CD4-positive, alpha-beta memory T cell (primary cell): ENCODE data around the gene FBXL15. TPM values are rescaled to one million over a fixed set of nuclear protein-coding genes. Genes with fewer than 3 reads are reported as not detected.

ENCODE experiments used
- CTCF ChIA-PET: fragments of 350-600 bp; sonication (Branson Sonifier 250); formaldehyde crosslinking; loops from one replicate; lab custom pipeline; 2021; ENCODE audit warnings: inconsistent platforms; ENCODE audit not compliant: partially characterized antibody; lab: Charles Lee
- POLR2A ChIA-PET: fragments of 350-600 bp; sonication (Branson Sonifier 250); formaldehyde crosslinking; loops from one replicate; lab custom pipeline; 2021; ENCODE audit not compliant: partially characterized antibody; lab: Charles Lee
- DNase-seq, 5 donors: peaks; one replicate each; pipeline versions ENCODE4 v3.0.0 to v3.0.0-alpha.2; 2020 to 2022; ENCODE audit warnings: mixed read lengths in 1 of 5
- H3K27ac ChIP-seq: one replicate; pipeline ENCODE4 v1.7.0; 2013; ENCODE audit warnings: low read depth, low read length
- H3K27me3 ChIP-seq: 2 replicates; pipeline ENCODE4 v1.7.0; 2013; ENCODE audit warnings: mild to moderate bottlenecking, low read length, moderate library complexity; ENCODE audit not compliant: insufficient read depth
- H3K36me3 ChIP-seq: 2 replicates; pipeline ENCODE4 v1.7.0; 2013; ENCODE audit warnings: mild to moderate bottlenecking, low read length, moderate library complexity; ENCODE audit not compliant: insufficient read depth
- H3K4me1 ChIP-seq: 2 replicates; pipeline ENCODE4 v1.7.0; 2013; ENCODE audit warnings: mild to moderate bottlenecking, low read length, moderate library complexity; ENCODE audit not compliant: insufficient read depth
- H3K4me3 ChIP-seq, 2 donors: one replicate each; pipeline ENCODE4 v1.7.0; 2013; ENCODE audit warnings: low read length in 2 of 2, mild to moderate bottlenecking in 1 of 2
- H3K9me3 ChIP-seq, 2 donors: one replicate each; pipeline ENCODE4 v1.7.0; 2013; ENCODE audit warnings: low read length in 2 of 2, control low read depth in 1 of 2; ENCODE audit not compliant: control insufficient read depth in 1 of 2
- H3K27ac Mint-ChIP-seq, 7 donors: one replicate each; pipeline ENCODE4 v1.8.0; 2020 to 2021; ENCODE audit warnings: mixed read lengths in 7 of 7, mild to moderate bottlenecking in 6 of 7, inconsistent platforms in 3 of 7, moderate library complexity in 3 of 7
- H3K27me3 Mint-ChIP-seq, 2 donors: one replicate each; pipeline ENCODE4 v1.8.0; 2020 to 2021; ENCODE audit warnings: mixed read lengths in 2 of 2
- H3K36me3 Mint-ChIP-seq, 2 donors: one replicate each; pipeline ENCODE4 v1.8.0; 2020 to 2021; ENCODE audit warnings: mixed read lengths in 2 of 2, inconsistent platforms in 1 of 2, mild to moderate bottlenecking in 1 of 2
- H3K4me1 Mint-ChIP-seq, 4 donors: one replicate each; pipeline ENCODE4 v1.8.0; 2020 to 2021; ENCODE audit warnings: mixed read lengths in 4 of 4, mild to moderate bottlenecking in 1 of 4
- H3K4me3 Mint-ChIP-seq, 8 donors: one replicate each; pipeline ENCODE4 v1.8.0; 2020 to 2021; ENCODE audit warnings: mixed read lengths in 8 of 8, mild to moderate bottlenecking in 7 of 8, moderate library complexity in 6 of 8, inconsistent platforms in 3 of 8
- H3K9me3 Mint-ChIP-seq, 8 donors: one replicate each; pipeline ENCODE4 v1.8.0; 2020 to 2021; ENCODE audit warnings: mixed read lengths in 8 of 8, mild to moderate bottlenecking in 5 of 8, inconsistent platforms in 3 of 8, moderate library complexity in 1 of 8
- intact Hi-C: fragments of 100-400 bp; cut with micrococcal nuclease; formaldehyde crosslinking; loops from one replicate; pipeline ENCODE4 v1.15.1; 2023
- polyA plus RNA-seq, 2 donors: library from polyadenylated mRNA; unstranded; fragments of 300-500 nt; fragmentation: Illumina TruSeq; gene quantifications; one replicate each; pipeline ENCODE4 v1.2.3, GENCODE V29; 2021
- total RNA-seq, 2 experiments: library from RNA; stranded (reverse); gene quantifications; one replicate each; pipeline ENCODE4 v1.2.3, GENCODE V29; 2021

The FBXL15 gene
- total and polyA plus RNA-seq, 4 experiments from 2014 or later: 21.1 to 44.5 (median 25.8) TPM

- Mint-ChIP-seq H3K27ac (no peak overlapping the region), H3K4me3 (no peak overlapping the region), H3K9me3 (peaks cover 0 to 4% (median 0%) of the 10 kb centered on the region in 8 donors), H3K4me1 (peaks cover 13 to 40% (median 23%) of the 10 kb centered on the region in 4 donors), H3K36me3 (peaks cover 0 to 14% of the 10 kb centered on the region in 2 donors), H3K27me3 (no peaks in the 10 kb centered on the region)
- intact Hi-C loops: no loop called here
- Histone ChIP-seq H3K27ac (no peak overlapping the region), H3K27me3 (no peaks in the 10 kb centered on the region), H3K4me3 (no peak overlapping the region), H3K4me1 (peaks cover 26% of the 10 kb centered on the region), H3K9me3 (no peaks in the 10 kb centered on the region), H3K36me3 (peaks cover 10% of the 10 kb centered on the region)
- POLR2A ChIA-PET: interaction anchor here (1.1 to 8.2 kb wide), 5 partner anchors 8 to 28 kb away, joined by 3 to 198 read pairs (median 122); partner anchors contain the start of genes C10orf95, CUEDC2 and NFKB2
- DNase-seq: no peak
- CTCF ChIA-PET: interaction anchor here (3.7 to 5.6 kb wide), 2 partner anchors 9 to 25 kb away, joined by 23 to 42 read pairs; partner anchors contain the start of genes C10orf95 and CUEDC2
Measured at GRCh38 chr10:102424916-102425315, 4.3 kb downstream of the FBXL15 start.

DNA sequence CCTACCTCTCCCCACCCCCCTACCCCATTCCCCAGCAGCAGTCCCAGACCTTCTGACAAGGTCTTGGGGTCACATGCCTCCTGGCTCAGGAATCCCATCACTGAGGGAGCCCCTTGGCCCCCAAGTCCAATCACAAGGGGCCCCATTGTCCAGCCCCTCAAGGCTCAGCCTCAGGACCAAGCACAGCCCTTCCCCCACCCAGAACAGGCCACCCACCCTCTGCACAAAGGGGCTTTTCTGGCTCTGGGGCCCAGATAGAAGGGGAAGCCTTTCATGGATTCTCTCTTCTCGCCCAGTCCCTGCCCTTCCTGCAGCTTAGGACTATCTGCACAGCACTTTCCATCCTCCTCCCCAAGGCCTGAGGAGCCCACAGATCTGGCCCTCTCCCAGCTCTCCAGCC is 4.8 kb downstream of the FBXL15 start:
- Mint-ChIP-seq H3K27me3 (no peaks in the 10 kb centered on the region), H3K4me1 (peaks cover 11 to 35% (median 18%) of the 10 kb centered on the region in 4 donors), H3K27ac (peak overlapping the region in 1 of 7 donors; percentile 52), H3K4me3 (peak overlapping the region in 1 of 8 donors; percentile 13), H3K36me3 (peaks cover 0 to 13% of the 10 kb centered on the region in 2 donors), H3K9me3 (peaks cover 0 to 4% (median 0%) of the 10 kb centered on the region in 8 donors)
- H3K9me3 ChIP-seq: no peaks in the 10 kb centered on the region
- H3K36me3 ChIP-seq: peaks cover 10% of the 10 kb centered on the region
- CTCF ChIA-PET: interaction anchor here (0.6 to 1.3 kb wide), 2 partner anchors 23 to 27 kb away, joined by 3 to 7 read pairs; no protein-coding TSS in a partner anchor
- POLR2A ChIA-PET: interaction anchor here (3.3 to 8.2 kb wide), 2 partner anchors 8 to 25 kb away, joined by 12 to 198 read pairs; partner anchors contain the start of genes C10orf95 and CUEDC2
- no peak overlapping the region for H3K27ac ChIP-seq
- H3K4me3 ChIP-seq: no peak overlapping the region
- DNase-seq: no peak
- peaks cover 20% of the 10 kb centered on the region for H3K4me1 ChIP-seq
- intact Hi-C loops: no loop called here
- no peaks in the 10 kb centered on the region for H3K27me3 ChIP-seq

DNA sequence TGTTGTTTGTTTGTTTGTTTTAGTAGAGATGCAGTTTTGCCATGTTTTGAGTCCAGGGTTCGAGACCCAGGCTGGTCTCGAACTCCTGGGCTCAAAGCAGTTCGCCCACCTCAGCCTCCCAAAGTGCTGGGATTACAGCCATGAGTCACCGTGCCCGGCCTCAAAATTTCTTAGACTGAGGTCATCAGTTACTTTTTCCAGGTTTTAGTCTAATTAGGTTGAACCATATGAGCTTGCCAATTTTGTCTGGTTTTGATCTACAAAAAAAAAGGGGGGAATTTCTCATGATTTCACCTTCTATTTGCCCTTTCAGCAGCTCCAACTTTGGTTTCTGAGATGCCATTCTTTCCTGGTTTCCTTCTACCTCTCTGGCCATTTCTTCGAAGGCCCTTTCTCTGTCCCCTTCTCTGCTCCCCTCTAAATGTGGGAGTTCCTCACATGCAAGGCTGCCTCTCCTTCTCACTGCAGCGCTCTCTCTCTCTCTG is 6.2 kb downstream of the FBXL15 start:
- peaks cover 10% of the 10 kb centered on the region for H3K36me3 ChIP-seq
- POLR2A ChIA-PET: interaction anchor here (1.4 to 8.2 kb wide), 3 partner anchors 7 to 32 kb away, joined by 3 to 198 read pairs (median 12); partner anchors contain the start of genes C10orf95 and CUEDC2
- no peak overlapping the region for H3K4me3 ChIP-seq
- H3K4me1 Mint-ChIP-seq: peaks cover 11 to 32% (median 18%) of the 10 kb centered on the region in 4 donors
- no peaks in the 10 kb centered on the region for H3K27me3 ChIP-seq
- intact Hi-C loops: no loop called here
- no peak for DNase-seq
- peak overlapping the region in 1 of 8 donors; percentile 20 for H3K4me3 Mint-ChIP-seq
- no peaks in the 10 kb centered on the region for H3K27me3 Mint-ChIP-seq
- no peaks in the 10 kb centered on the region for H3K9me3 ChIP-seq
- peaks cover 0 to 8% of the 10 kb centered on the region in 2 donors for H3K36me3 Mint-ChIP-seq
- CTCF ChIA-PET: interaction anchor here (1.1 to 1.3 kb wide), 3 partner anchors 11 to 52 kb away, joined by 3 to 7 read pairs (median 3); no protein-coding TSS in a partner anchor
- H3K4me1 ChIP-seq: peaks cover 24% of the 10 kb centered on the region
- no peak overlapping the region for H3K27ac Mint-ChIP-seq
- H3K9me3 Mint-ChIP-seq: no peaks in the 10 kb centered on the region
- no peak overlapping the region for H3K27ac ChIP-seq

- Histone ChIP-seq H3K27me3 (no peaks in the 10 kb centered on the region), H3K27ac (no peak overlapping the region), H3K9me3 (no peaks in the 10 kb centered on the region), H3K36me3 (no peaks in the 10 kb centered on the region), H3K4me3 (no peak overlapping the region), H3K4me1 (peaks cover 26% of the 10 kb centered on the region)
- Mint-ChIP-seq H3K4me1 (peaks cover 10 to 34% (median 23%) of the 10 kb centered on the region in 4 donors), H3K27me3 (no peaks in the 10 kb centered on the region), H3K27ac (no peak overlapping the region), H3K9me3 (no peaks in the 10 kb centered on the region), H3K36me3 (peaks cover 0 to 16% of the 10 kb centered on the region in 2 donors), H3K4me3 (no peak overlapping the region)
- DNase-seq: no peak
- CTCF ChIA-PET: interaction anchor here (1.5 kb wide), 1 partner anchor 9 kb away, joined by 3 read pairs; the partner anchor contains the start of gene FBXL15
- POLR2A ChIA-PET: interaction anchor here (0.5 to 9.9 kb wide), 3 partner anchors 6 to 184 kb away, joined by 3 to 198 read pairs (median 186); partner anchors contain the start of genes C10orf95, FBXL15 and GBF1
- intact Hi-C loops: no loop called here
Measured at GRCh38 chr10:102429468-102429867, 8.8 kb downstream of the FBXL15 start.

DNA sequence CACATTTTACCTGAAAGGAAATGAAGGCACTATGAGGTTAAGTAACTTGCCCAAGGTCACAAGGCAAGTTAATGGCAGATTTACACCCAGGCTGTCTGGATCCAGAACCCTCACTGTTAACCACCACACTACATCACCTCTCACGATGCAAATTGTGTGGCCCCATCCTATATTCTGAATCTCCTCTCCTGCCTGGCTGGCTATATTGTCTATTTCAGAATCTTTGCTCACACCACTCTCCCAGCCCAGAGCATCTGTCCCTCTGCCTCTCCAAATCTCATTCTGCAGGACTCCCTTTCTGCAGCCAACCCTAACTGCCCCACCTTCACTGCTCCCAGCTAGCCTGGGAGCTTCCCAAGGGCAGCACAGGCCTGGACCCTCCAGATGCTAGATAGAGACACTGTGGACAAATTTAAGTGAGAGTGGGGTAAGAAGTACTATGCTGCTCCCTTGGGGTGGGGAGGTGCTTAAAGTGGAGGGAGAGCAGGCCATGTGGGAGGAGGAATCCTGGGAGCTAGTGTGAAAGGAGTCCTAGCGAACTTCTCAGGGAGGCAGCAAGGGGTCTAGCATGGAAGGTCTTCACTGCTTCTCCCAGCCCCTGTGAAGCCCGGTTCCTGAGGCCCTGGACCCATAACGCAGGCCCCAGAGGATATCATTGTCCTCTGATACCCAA is 11.0 kb downstream of the FBXL15 start:
- H3K27ac ChIP-seq: peak overlapping the region; percentile 79
- POLR2A ChIA-PET: interaction anchor here (1.1 to 9.9 kb wide), 10 partner anchors 8 to 211 kb away, joined by 3 to 198 read pairs (median 10); partner anchors contain the start of genes C10orf95, FBXL15, NFKB2 and SUFU
- CTCF ChIA-PET: interaction anchor here (1.0 to 5.9 kb wide), 6 partner anchors 9 to 71 kb away, joined by 3 to 42 read pairs (median 11); partner anchors contain the start of genes ACTR1A, C10orf95 and FBXL15
- no peak for DNase-seq
- Mint-ChIP-seq H3K27ac (peak overlapping the region; percentile 66 to 98 (median 91)), H3K4me1 (peaks cover 22 to 55% (median 35%) of the 10 kb centered on the region in 4 donors), H3K4me3 (peak overlapping the region; percentile 90 to 95 (median 94)), H3K27me3 (no peaks in the 10 kb centered on the region), H3K36me3 (peaks cover 0 to 15% of the 10 kb centered on the region in 2 donors), H3K9me3 (no peaks in the 10 kb centered on the region)
- no peaks in the 10 kb centered on the region for H3K27me3 ChIP-seq
- H3K36me3 ChIP-seq: no peaks in the 10 kb centered on the region
- H3K9me3 ChIP-seq: no peaks in the 10 kb centered on the region
- peak overlapping the region; percentile 83 to 92 for H3K4me3 ChIP-seq
- H3K4me1 ChIP-seq: peaks cover 46% of the 10 kb centered on the region
- intact Hi-C loops: loop anchor here (1.0 to 5.0 kb wide), 5 partner anchors 10 to 311 kb away; partner anchors contain the start of gene WBP1L

DNA sequence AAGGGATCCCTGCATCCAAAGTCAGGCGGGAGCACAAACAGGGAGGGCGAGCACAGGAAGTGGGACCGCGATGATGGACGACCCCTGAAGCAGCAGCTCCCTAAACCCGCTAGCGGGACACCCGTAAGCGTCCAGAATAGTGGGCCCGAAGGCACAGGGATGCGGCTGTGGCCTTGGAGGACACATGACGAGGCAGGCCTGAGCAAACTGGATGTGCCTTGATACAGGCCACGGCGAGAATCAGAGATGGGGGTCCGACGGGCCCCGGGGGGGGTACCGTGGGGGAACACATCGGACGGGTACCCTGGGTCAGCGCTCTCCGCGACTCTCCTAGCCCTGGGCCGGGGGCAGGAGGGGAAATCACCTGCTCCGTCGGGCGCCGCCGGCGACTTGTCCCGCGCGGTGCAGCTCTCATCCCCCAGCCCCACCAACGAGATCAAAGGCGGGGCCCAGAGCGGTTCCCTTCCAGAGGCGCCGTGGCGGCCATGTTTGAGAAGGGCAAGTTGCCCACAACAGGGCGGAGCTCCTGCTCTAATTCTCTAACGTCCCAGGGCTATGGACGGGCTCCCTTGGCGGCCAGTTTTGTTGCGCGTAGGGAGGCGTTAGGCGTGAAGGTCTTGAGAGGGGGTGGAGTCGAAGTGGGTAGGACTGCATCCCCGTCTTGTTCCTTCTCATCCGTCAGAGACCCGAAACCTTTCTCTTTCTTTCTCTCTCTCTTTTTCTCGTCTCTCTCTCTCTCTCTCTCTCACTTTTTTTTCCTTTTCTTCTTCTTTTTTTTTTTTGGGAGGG is 11.7 kb downstream of the FBXL15 start, which contains the start of gene CUEDC2:
CUEDC2 (minus strand) TSS at position 413 of the 789 bp plus-strand sequence. CDS start 7,386 bp downstream, outside the sequence.
- intact Hi-C loops: loop anchor here (1.0 to 5.0 kb wide), 5 partner anchors 11 to 310 kb away; partner anchors contain the start of gene WBP1L
- Mint-ChIP-seq H3K36me3 (peaks cover 0 to 13% of the 10 kb centered on the region in 2 donors), H3K4me1 (peaks cover 24 to 57% (median 40%) of the 10 kb centered on the region in 4 donors), H3K4me3 (peak within 1 kb of the TSS; percentile 90 to 95 (median 94)), H3K27me3 (no peaks in the 10 kb centered on the region), H3K27ac (peak within 1 kb of the TSS; percentile 84 to 98 (median 97)), H3K9me3 (no peaks in the 10 kb centered on the region)
- H3K4me1 ChIP-seq: peaks cover 52% of the 10 kb centered on the region
- no peaks in the 10 kb centered on the region for H3K9me3 ChIP-seq
- DNase-seq: peak; percentile 89 to 95 (median 93)
- POLR2A ChIA-PET: interaction anchor here (0.6 to 9.9 kb wide), 19 partner anchors 9 to 286 kb away, joined by 3 to 198 read pairs (median 4); partner anchors contain the start of genes C10orf95, FBXL15, NFKB2 and SUFU
- CTCF ChIA-PET: interaction anchor here (0.6 to 5.9 kb wide), 12 partner anchors 10 to 300 kb away, joined by 3 to 42 read pairs (median 4); partner anchors contain the start of genes ACTR1A, C10orf95, FBXL15 and PPRC1
- H3K27me3 ChIP-seq: no peaks in the 10 kb centered on the region
- H3K4me3 ChIP-seq: peak within 1 kb of the TSS; percentile 83 to 92
- no peaks in the 10 kb centered on the region for H3K36me3 ChIP-seq
- H3K27ac ChIP-seq: peak within 1 kb of the TSS; percentile 79
